ENCODE measurements around the gene FTH1.

Gene FTH1

DNA sequence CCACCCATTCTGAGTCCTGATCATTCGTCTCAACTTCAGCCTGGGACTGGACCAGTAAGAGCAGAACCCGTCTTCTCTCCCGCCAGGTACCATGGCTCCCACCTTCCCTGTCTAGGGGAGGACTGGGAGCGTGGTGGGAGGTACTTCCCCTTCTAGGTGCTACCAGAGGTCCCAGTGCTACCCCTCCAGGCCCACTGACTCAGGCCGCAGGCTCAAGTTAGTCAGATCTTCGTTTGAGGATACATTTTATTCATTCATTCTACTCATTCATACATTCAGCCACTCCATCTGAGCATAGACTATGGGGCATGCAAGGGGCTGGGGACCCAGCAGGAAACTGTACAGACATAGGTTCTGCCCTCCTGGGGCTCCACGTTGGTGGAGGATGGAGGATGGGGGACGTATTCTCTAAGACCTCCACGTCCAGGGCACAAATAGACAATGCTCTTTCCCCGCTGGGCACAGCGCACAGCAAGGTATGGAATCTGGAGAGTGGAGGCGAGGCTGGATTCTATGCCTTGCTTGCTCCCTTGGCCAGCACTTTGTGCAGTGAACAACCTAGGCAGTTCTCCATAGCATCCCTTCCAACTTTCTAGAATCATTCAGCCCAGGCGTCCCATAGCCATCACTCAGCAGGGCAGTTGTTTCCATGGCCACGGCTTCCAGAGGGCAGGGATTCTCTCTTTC lies 49.0 kb downstream of the FTH1 start:
- FAIRE-seq (no peak), DNase-seq (ENCODE audit: insufficient read length, low spot score) (peak; percentile 9)
- TF ChIP-seq POU2F2 (IDR thresholded peaks at IDR 0.05; ENCODE audit: low read depth, low read length), result no peak
- TF ChIP-seq POLR2AphosphoS5 (IDR thresholded peaks at IDR 0.05; ENCODE audit: low read depth, low read length), result no peak
- no peak for TF ChIP-seq TAF1 (IDR thresholded peaks at IDR 0.05; ENCODE audit: low read depth, low read length)
- no peak for TF ChIP-seq POLR2A (IDR thresholded peaks at IDR 0.05; ENCODE audit: low read depth, low read length)
- no peak for TF ChIP-seq SPI1 (IDR thresholded peaks at IDR 0.05; ENCODE audit: low read depth, low read length)
- no peak for TF ChIP-seq PAX5 (IDR thresholded peaks at IDR 0.05; ENCODE audit: insufficient read depth, low read length, severe bottlenecking)

DNA sequence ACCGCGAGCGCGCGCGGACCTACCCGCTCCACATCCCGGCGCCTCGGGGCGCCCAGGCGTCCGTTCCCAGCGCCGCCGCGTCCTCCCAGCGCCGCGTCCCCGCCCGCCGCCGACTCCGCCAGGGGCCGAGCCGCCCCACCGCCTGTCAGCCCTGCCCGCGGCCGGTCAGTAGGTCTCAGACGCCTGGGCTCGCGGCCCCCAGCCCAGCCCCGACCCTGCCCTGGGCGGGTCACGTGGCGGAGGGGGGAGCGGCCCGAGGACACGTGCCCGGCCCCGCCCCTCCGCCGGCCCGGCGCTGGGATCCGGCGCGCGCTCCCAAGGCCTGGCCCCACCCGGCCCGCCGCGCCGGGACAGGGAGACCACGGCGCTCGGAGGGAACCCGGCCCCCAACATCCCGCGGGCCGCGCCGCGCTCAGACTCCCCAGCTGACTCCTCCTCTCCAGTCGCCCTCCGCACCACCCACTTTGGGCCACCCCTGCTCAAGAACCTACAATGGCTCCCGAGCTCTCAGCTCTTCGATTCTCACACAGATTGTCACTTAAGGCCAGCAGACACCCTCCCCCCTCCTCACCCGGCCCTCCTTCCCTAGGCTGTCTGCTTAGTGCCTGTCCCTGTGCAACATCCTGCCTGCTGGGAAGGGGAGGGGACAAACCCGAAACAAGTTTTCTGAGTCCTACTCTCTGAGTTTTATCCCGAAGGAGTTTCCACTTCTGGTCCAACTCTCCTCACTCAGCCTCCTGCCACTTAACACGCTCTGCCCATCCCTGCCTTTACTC lies 49.9 kb downstream of the FTH1 start, which contains the start of gene RAB3IL1:
RAB3IL1 (minus strand) TSS at position 233 of the 776 bp plus-strand sequence; CDS start at position 34, 199 bp downstream.
- peak; percentile 41 for DNase-seq (ENCODE audit: insufficient read length, low spot score)
- FAIRE-seq, result no peak
- no peak for TF ChIP-seq POLR2AphosphoS5 (IDR thresholded peaks at IDR 0.05; ENCODE audit: low read depth, low read length)
- TF ChIP-seq POU2F2 (IDR thresholded peaks at IDR 0.05; ENCODE audit: low read depth, low read length), result no peak
- no peak for TF ChIP-seq PAX5 (IDR thresholded peaks at IDR 0.05; ENCODE audit: insufficient read depth, low read length, severe bottlenecking)
- TF ChIP-seq TAF1 (IDR thresholded peaks at IDR 0.05; ENCODE audit: low read depth, low read length), result no peak
- TF ChIP-seq POLR2A (IDR thresholded peaks at IDR 0.05; ENCODE audit: low read depth, low read length), result no peak
- TF ChIP-seq SPI1 (IDR thresholded peaks at IDR 0.05; ENCODE audit: low read depth, low read length), result no peak

DNA sequence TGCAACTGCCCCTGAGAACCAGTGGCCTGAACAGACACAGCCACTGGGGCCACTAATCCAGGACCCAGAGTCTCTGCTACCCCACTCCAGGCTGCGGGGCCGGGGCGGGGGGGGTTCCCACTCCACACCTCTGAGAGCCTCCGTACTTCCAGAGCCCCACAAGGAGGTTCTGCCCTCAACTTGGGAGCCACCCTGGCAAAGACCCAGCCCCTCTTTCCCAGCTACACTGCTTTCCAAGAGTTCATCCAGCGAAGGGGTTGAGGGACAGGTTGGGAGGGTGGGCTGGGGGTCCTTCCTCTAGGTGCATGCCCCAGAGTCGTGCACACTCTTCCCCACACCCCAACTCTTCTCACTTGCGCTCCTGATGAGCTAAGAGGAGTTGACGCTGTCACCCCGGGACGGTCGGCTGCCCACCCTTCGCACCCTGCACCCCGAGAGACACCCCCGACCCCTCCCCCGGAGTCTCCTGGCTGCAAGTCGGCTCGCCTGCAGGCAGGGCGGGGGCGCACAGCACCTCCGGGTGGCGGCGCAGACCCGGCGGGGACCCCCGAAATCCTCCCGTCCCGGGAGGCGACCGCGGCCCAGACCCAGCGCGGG lies 50.6 kb downstream of the FTH1 start:
- TF ChIP-seq POLR2AphosphoS5 (IDR thresholded peaks at IDR 0.05; ENCODE audit: low read depth, low read length) (no peak), SPI1 (IDR thresholded peaks at IDR 0.05; ENCODE audit: low read depth, low read length) (no peak), PAX5 (IDR thresholded peaks at IDR 0.05; ENCODE audit: insufficient read depth, low read length, severe bottlenecking) (no peak), TAF1 (IDR thresholded peaks at IDR 0.05; ENCODE audit: low read depth, low read length) (no peak)
- DNase-seq (ENCODE audit: insufficient read length, low spot score) (peak; percentile 37), FAIRE-seq (no peak)

GRCh38 chr11:61914471-61915171 lies 52.8 kb downstream of the FTH1 start:
- peak; percentile 6 for DNase-seq (ENCODE audit: insufficient read length, low spot score)

More at GRCh38 chr11:61914471-61915171, 52.8 kb downstream of the FTH1 start:
- TF ChIP-seq POLR2AphosphoS5 (IDR thresholded peaks at IDR 0.05; ENCODE audit: low read depth, low read length), result no peak
- TF ChIP-seq SPI1 (IDR thresholded peaks at IDR 0.05; ENCODE audit: low read depth, low read length), result no peak
- no peak for TF ChIP-seq POU2F2 (IDR thresholded peaks at IDR 0.05; ENCODE audit: low read depth, low read length)
- no peak for TF ChIP-seq PAX5 (IDR thresholded peaks at IDR 0.05; ENCODE audit: insufficient read depth, low read length, severe bottlenecking)
- no peak for TF ChIP-seq POLR2A (IDR thresholded peaks at IDR 0.05; ENCODE audit: low read depth, low read length)
- TF ChIP-seq TAF1 (IDR thresholded peaks at IDR 0.05; ENCODE audit: low read depth, low read length), result no peak
- FAIRE-seq, result no peak

All from GM12891 (cell line).